Activated CD8-positive, alpha-beta T cell treated with anti-CD3 and anti-CD28 coated beads for 36 hours (primary cell): ENCODE measurements around the gene GCK. TPM values are rescaled to one million over a fixed set of nuclear protein-coding genes. Genes with fewer than 3 reads are reported as not detected.

Source experiments
- ATAC-seq: fragments of 200-7000 bp; cut with Tn5 transposase; one replicate; pipeline ENCODE4 v1.10.0; 2021; ENCODE audit warnings: mild to moderate bottlenecking, moderate library complexity
- CTCF ChIA-PET: fragments of 350-600 bp; sonication (Branson Sonifier 250); formaldehyde crosslinking; loops from one replicate; lab custom pipeline; 2021; ENCODE audit warnings: antibody characterized with exemption; lab: Charles Lee
- POLR2A ChIA-PET: fragments of 350-600 bp; sonication (Branson Sonifier 250); formaldehyde crosslinking; loops from one replicate; lab custom pipeline; 2021; ENCODE audit warnings: antibody characterized with exemption; lab: Charles Lee
- DNase-seq: peaks from one replicate; pipeline ENCODE4 v3.0.0-alpha.2; 2020
- H3K27ac Mint-ChIP-seq: one replicate; pipeline ENCODE4 v1.8.0; 2021; ENCODE audit warnings: mild to moderate bottlenecking, mixed read lengths
- H3K27me3 Mint-ChIP-seq: one replicate; pipeline ENCODE4 v1.8.0; 2021; ENCODE audit warnings: mixed read lengths
- H3K36me3 Mint-ChIP-seq: one replicate; pipeline ENCODE4 v1.8.0; 2021; ENCODE audit warnings: low read depth, mixed read lengths
- H3K4me1 Mint-ChIP-seq: one replicate; pipeline ENCODE4 v1.8.0; 2021; ENCODE audit warnings: low read depth, mixed read lengths
- H3K4me3 Mint-ChIP-seq: one replicate; pipeline ENCODE4 v1.8.0; 2021; ENCODE audit warnings: mild to moderate bottlenecking, moderate library complexity, mixed read lengths
- H3K9me3 Mint-ChIP-seq: one replicate; pipeline ENCODE4 v1.8.0; 2021; ENCODE audit warnings: mixed read lengths
- intact Hi-C: fragments of 100-400 bp; cut with micrococcal nuclease; formaldehyde crosslinking; loops from one replicate; pipeline ENCODE4 v1.10.0; 2022
- total RNA-seq, 2 experiments: library from RNA; stranded (reverse); gene quantifications; one replicate each; pipeline ENCODE4 v1.2.3, GENCODE V29; 2021
- TF ChIP-seq, protein P1 (sequence below): fragments of 200-600 bp; IDR thresholded peaks from one replicate; pipeline ENCODE4 v1.8.0; 2022; ENCODE audit warnings: antibody characterized with exemption, mild to moderate bottlenecking

The GCK gene
- 1 to 10 TPM; 2.1 to 2.6 TPM for total RNA-seq

DNA sequence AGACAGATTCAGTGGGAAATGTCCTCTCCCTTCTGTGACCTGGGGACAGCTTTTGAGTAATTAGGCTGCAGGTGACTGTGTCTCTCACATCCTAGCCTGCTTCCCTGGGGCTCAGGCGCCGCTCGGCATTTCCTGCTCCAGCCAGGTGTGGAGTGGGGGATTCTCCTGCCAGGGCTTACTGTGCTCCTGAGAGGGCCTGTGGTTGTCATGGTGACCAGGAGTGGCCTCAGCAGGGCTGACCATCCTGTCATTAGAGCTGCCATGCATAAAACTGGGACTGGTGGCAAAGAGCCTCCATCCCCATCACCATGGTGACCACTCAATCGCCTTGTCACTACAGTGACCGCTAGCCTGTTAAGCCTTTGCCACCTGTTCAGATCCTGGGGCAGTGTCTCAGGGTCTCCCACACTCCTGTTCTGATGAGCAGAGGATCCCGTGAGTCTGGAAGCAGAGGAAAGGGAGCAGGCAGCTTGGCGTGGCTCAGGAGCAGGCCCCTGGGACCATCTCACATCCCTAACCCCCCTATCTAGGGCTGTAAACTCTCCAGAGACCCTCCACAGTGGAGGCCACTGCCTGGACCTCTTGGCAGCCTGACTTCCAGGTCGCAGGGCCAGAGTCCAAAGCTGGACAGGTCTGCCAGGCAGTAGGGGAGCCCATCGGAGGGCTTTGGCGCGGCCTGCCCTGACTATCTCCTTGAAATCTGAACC is at the start of gene GCK:
Gene GCK (minus strand): TSS at position 154 of the 707 bp plus-strand sequence. CDS start 486 bp downstream, outside the sequence.
- DNase-seq = no peak
- H3K36me3 Mint-ChIP-seq = no peaks in the 10 kb centered on the region
- ATAC-seq = no peak
- TF ChIP-seq, protein P1, sequence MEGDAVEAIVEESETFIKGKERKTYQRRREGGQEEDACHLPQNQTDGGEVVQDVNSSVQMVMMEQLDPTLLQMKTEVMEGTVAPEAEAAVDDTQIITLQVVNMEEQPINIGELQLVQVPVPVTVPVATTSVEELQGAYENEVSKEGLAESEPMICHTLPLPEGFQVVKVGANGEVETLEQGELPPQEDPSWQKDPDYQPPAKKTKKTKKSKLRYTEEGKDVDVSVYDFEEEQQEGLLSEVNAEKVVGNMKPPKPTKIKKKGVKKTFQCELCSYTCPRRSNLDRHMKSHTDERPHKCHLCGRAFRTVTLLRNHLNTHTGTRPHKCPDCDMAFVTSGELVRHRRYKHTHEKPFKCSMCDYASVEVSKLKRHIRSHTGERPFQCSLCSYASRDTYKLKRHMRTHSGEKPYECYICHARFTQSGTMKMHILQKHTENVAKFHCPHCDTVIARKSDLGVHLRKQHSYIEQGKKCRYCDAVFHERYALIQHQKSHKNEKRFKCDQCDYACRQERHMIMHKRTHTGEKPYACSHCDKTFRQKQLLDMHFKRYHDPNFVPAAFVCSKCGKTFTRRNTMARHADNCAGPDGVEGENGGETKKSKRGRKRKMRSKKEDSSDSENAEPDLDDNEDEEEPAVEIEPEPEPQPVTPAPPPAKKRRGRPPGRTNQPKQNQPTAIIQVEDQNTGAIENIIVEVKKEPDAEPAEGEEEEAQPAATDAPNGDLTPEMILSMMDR = no peak
- CTCF ChIA-PET = no interaction called here
- peaks cover 4% of the 10 kb centered on the region for H3K27me3 Mint-ChIP-seq
- POLR2A ChIA-PET = no interaction called here
- no peaks in the 10 kb centered on the region for H3K9me3 Mint-ChIP-seq
- intact Hi-C loops = no loop called here
- H3K4me3 Mint-ChIP-seq = no peak within 1 kb of the TSS
- H3K27ac Mint-ChIP-seq = no peak within 1 kb of the TSS
- H3K4me1 Mint-ChIP-seq = peaks cover 6% of the 10 kb centered on the region

DNA sequence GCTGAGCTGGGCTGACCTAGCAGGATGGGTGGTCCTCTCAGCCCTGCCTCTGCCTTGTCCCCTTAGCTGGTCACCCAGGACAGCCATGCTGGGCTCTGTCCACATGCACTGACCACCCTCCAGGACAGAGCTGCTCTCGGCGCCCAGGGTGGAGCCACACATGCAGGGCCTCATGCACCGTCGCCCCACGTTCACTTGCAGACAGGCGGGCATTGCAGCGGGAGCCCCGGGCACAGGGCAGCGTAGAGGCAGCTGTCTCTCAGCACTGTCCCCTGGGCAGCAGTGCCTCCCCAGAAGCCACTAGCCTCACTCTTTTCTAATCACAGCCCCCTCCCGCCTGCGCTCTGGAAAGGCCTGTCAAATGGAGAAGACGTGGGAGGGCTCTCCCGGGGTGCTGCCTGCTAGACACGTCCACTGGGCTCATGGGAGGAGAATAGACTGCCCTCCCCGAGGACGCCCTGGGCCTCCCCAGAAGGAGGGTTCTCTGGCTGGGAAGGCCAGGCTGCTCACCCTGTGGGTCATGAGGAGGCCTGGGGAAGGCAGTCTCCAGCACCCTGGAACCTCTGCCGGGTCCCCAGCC is 49.0 kb upstream of the GCK start:
- CTCF ChIA-PET = no interaction called here
- no peak for ATAC-seq

DNA sequence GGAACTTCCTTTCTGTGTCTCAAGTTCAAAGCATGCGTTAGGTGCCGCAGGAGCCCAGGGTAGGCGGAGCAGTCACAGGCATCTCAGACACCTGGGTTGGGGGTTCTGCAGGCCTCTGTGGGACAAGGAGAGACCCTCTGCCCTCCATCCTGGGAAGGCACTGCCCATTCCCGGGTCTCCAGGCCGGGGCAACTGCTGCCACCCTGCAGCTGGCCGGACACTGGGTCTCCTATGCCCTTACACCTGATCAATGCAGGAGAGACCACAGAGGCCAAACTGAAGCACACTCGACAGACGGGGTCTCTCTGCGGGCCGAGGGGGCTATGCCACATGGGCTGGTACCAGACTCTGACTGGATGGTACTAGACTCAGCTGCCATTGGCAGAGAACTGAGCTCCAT is 48.5 kb upstream of the GCK start:
- intact Hi-C loops = no loop called here
- CTCF ChIA-PET = no interaction called here
- H3K4me3 Mint-ChIP-seq = no peak overlapping the region
- POLR2A ChIA-PET = interaction anchor here (0.6 kb wide), 1 partner anchor 32 kb away, joined by 3 read pairs; no protein-coding TSS in a partner anchor
- H3K27ac Mint-ChIP-seq = no peak overlapping the region
- no peak for DNase-seq
- H3K27me3 Mint-ChIP-seq = no peaks in the 10 kb centered on the region
- no peaks in the 10 kb centered on the region for H3K4me1 Mint-ChIP-seq
- TF ChIP-seq, protein P1 = no peak
- no peaks in the 10 kb centered on the region for H3K36me3 Mint-ChIP-seq
- ATAC-seq = no peak
- no peaks in the 10 kb centered on the region for H3K9me3 Mint-ChIP-seq

More for the DNA sequence above, 49.0 kb upstream of the GCK start:
- H3K4me3 Mint-ChIP-seq = no peak overlapping the region
- no peak for DNase-seq
- H3K27ac Mint-ChIP-seq = no peak overlapping the region
- intact Hi-C loops = no loop called here
- no peaks in the 10 kb centered on the region for H3K36me3 Mint-ChIP-seq
- H3K9me3 Mint-ChIP-seq = no peaks in the 10 kb centered on the region
- TF ChIP-seq, protein P1 = no peak
- H3K27me3 Mint-ChIP-seq = no peaks in the 10 kb centered on the region
- no peaks in the 10 kb centered on the region for H3K4me1 Mint-ChIP-seq
- POLR2A ChIA-PET = interaction anchor here (0.6 kb wide), 2 partner anchors 19 to 31 kb away, joined by 3 read pairs; no protein-coding TSS in a partner anchor

DNA sequence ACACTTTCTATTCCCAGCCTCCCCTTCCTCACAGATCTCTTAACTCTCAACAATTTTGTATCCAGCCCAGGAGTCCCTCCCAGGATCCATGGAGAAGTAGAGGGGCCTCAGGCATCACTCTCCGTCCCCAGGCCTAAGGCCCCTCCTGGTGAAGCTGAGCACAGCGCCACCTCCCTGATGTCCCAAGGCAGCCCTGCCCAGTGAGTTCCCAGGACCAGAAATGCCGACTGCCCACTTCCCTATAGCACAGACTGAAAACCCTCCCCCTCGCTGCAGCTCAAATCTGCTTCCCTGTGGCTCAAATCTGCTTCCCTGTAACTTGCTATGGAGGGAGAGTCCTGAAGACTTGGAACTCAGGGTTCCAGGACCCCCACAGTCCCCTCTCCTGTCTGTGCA is 47.1 kb upstream of the GCK start:
- Mint-ChIP-seq H3K27me3 (no peaks in the 10 kb centered on the region), H3K36me3 (no peaks in the 10 kb centered on the region), H3K4me3 (no peak overlapping the region), H3K9me3 (no peaks in the 10 kb centered on the region), H3K27ac (no peak overlapping the region), H3K4me1 (no peaks in the 10 kb centered on the region)
- no peak for DNase-seq
- intact Hi-C loops = no loop called here
- ATAC-seq = no peak
- POLR2A ChIA-PET = interaction anchor here (0.9 kb wide), 1 partner anchor 21 kb away, joined by 4 read pairs; no protein-coding TSS in a partner anchor
- CTCF ChIA-PET = interaction anchor here (0.8 kb wide), 1 partner anchor 74 kb away, joined by 3 read pairs; no protein-coding TSS in a partner anchor
- TF ChIP-seq, protein P1 = no peak
